ENCODE results near the gene OR6A2. TPM values are rescaled to one million over a fixed set of nuclear protein-coding genes. Genes with fewer than 3 reads are reported as not detected.

The OR6A2 gene
- total and polyA plus RNA-seq, 10 of the 15 experiments (the other 5 are each of a cell fraction or from before 2014, with no cell fraction given), result 0.04 to 0.17 TPM; not detected in 8

- TF ChIP-seq MEF2A (IDR thresholded peaks at IDR 0.05; ENCODE audit: insufficient read depth, low read depth, low read length), result peak; percentile 59; the same call in 1 of the 2 replicates
- no peak for TF ChIP-seq GABPA (IDR thresholded peaks at IDR 0.05; ENCODE audit: low read depth)
- TF ChIP-seq NFIC (IDR thresholded peaks at IDR 0.05; ENCODE audit: low read depth, low read length), result peak; percentile 34; the same call in 1 of the 2 replicates
- peak; percentile 66 for TF ChIP-seq JUNB (IDR thresholded peaks at IDR 0.05)
- ChIA-PET CTCF (interaction anchor here (0.6 to 1.7 kb wide), 3 partner anchors 21 to 169 kb away, joined by 3 to 4 read pairs (median 4); no protein-coding TSS in a partner anchor), SMC1A (ENCODE audit: uncharacterized antibody, unreplicated experiment) (interaction anchor here (0.7 to 1.2 kb wide), 2 partner anchors 8 to 1637 kb away, joined by 3 to 4 read pairs; no protein-coding TSS in a partner anchor), POLR2A (no interaction called here), RAD21 (ENCODE audit: unreplicated experiment) (no interaction called here)
- no peak overlapping the region for H3K9ac ChIP-seq (ENCODE audit: control insufficient read depth, insufficient read depth, low read length)
- no peaks in the 10 kb centered on the region for H4K20me1 ChIP-seq (ENCODE audit: control insufficient read depth, insufficient read depth)
- H3K36me3 ChIP-seq (ENCODE audit: control insufficient read depth in 2 of 2, insufficient read depth in 2 of 2, low read length in 1 of 2), result no peaks in the 10 kb centered on the region
- no peaks in the 10 kb centered on the region for H3K79me2 ChIP-seq (ENCODE audit: control insufficient read depth, insufficient read depth, low read length)
- BruUV-seq (replicated peaks), result no TSS peak
- no peak overlapping the region for H3K27ac ChIP-seq (ENCODE audit: control insufficient read depth, insufficient read depth)
- ATAC-seq (peak; percentile 36; the same call in 1 of the 3 replicates), FAIRE-seq (no peak), DNase-seq (ENCODE audit: low read depth, low spot score) (no peak)
- no peak overlapping the region for H2AFZ ChIP-seq (ENCODE audit: control insufficient read depth, low read depth, low read length)
- intact Hi-C loops (cut with micrococcal nuclease; ENCODE audit: unreplicated experiment) (no loop called here), in situ Hi-C loops (cut with MboI) (no loop called here)
- H3K4me3 ChIP-seq, result no peak overlapping the region
- H3K4me1 ChIP-seq (ENCODE audit: control insufficient read depth, insufficient read depth, low read length), result no peaks in the 10 kb centered on the region
- no peaks in the 10 kb centered on the region; a peak in 1 of 4 replicates for H3K27me3 ChIP-seq (replicated peaks in 1 of 2; ENCODE audit: control insufficient read depth in 2 of 2, insufficient read depth in 2 of 2, low read length in 1 of 2)
- H3K4me2 ChIP-seq (ENCODE audit: control insufficient read depth, insufficient read depth), result no peak overlapping the region
- no peaks in the 10 kb centered on the region for H3K9me3 ChIP-seq (replicated peaks; ENCODE audit: control insufficient read depth, insufficient read depth, low read length)
These were observed 42.2 kb upstream of the OR6A2 start for GRCh38 chr11:6841694-6842093.

- Histone ChIP-seq H3K79me2 (ENCODE audit: control insufficient read depth, insufficient read depth, low read length) (no peaks in the 10 kb centered on the region), H2AFZ (ENCODE audit: control insufficient read depth, low read depth, low read length) (no peak overlapping the region), H3K9ac (ENCODE audit: control insufficient read depth, insufficient read depth, low read length) (no peak overlapping the region), H3K4me2 (ENCODE audit: control insufficient read depth, insufficient read depth) (no peak overlapping the region), H3K27me3 (replicated peaks in 1 of 2; ENCODE audit: control insufficient read depth in 2 of 2, insufficient read depth in 2 of 2, low read length in 1 of 2) (no peaks in the 10 kb centered on the region), H4K20me1 (ENCODE audit: control insufficient read depth, insufficient read depth) (no peaks in the 10 kb centered on the region), H3K9me3 (replicated peaks; ENCODE audit: control insufficient read depth, insufficient read depth, low read length) (no peaks in the 10 kb centered on the region), H3K36me3 (ENCODE audit: control insufficient read depth in 2 of 2, insufficient read depth in 2 of 2, low read length in 1 of 2) (no peaks in the 10 kb centered on the region), H3K4me3 (no peak overlapping the region), H3K27ac (ENCODE audit: control insufficient read depth, insufficient read depth) (no peak overlapping the region), H3K4me1 (ENCODE audit: control insufficient read depth, insufficient read depth, low read length) (no peaks in the 10 kb centered on the region)
- ChIA-PET CTCF (interaction anchor here (1.5 to 2.1 kb wide), 2 partner anchors 9 to 22 kb away, joined by 5 to 6 read pairs; no protein-coding TSS in a partner anchor), POLR2A (no interaction called here), SMC1A (ENCODE audit: uncharacterized antibody, unreplicated experiment) (interaction anchor here (0.9 kb wide), 1 partner anchor 8 kb away, joined by 4 read pairs; no protein-coding TSS in a partner anchor), RAD21 (ENCODE audit: unreplicated experiment) (no interaction called here)
- 0% methylated on average over 1 of the region's 1 CpG for WGBS (ENCODE audit: insufficient coverage, insufficient replicate concordance, low lambda C conversion rate, missing lambda C conversion rate)
- BruUV-seq (replicated peaks), result no TSS peak
- no peak for ATAC-seq
- intact Hi-C loops (cut with micrococcal nuclease; ENCODE audit: unreplicated experiment), result no loop called here
- in situ Hi-C loops (cut with MboI), result no loop called here
- no peak for DNase-seq (ENCODE audit: low read depth, low spot score)
- FAIRE-seq, result no peak
- no peak for TF ChIP-seq ELK1 (IDR thresholded peaks at IDR 0.05; ENCODE audit: low read depth, low read length)
- no peak for TF ChIP-seq TCF3 (IDR thresholded peaks at IDR 0.05; ENCODE audit: borderline replicate concordance, insufficient read depth, low read depth, low read length)
- no peak for TF ChIP-seq SRF (IDR thresholded peaks at IDR 0.05; ENCODE audit: low read depth in 2 of 2, low read length in 2 of 2)
- no peak for TF ChIP-seq FOS (IDR thresholded peaks at IDR 0.05; ENCODE audit: borderline replicate concordance, extremely low read depth, insufficient read length)
- no peak for TF ChIP-seq PRDM15 (CRISPR knock-in tag; IDR thresholded peaks at IDR 0.05)
- TF ChIP-seq HDGF (IDR thresholded peaks at IDR 0.05), result no peak
- TF ChIP-seq ZNF274 (IDR thresholded peaks at IDR 0.05; ENCODE audit: insufficient read depth, insufficient read length), result no peak
- no peak for TF ChIP-seq POLR2AphosphoS2 (IDR thresholded peaks at IDR 0.05; ENCODE audit: low read depth, low read length)
These were observed 34.5 kb upstream of the OR6A2 start for GRCh38 chr11:6834021-6834420.
